ENCODE results near the gene CNPY4. TPM values are rescaled to one million over a fixed set of nuclear protein-coding genes. Genes with fewer than 3 reads are reported as not detected.

The CNPY4 gene
- total and polyA plus RNA-seq, 2 donors from 2014 or later = 11.6 to 22.0 TPM

- FAIRE-seq (no peak), DNase-seq (no peak)
- no peak overlapping the region for H3K9ac ChIP-seq (ENCODE audit: low read length in 3 of 3)
- H3K4me1 ChIP-seq (ENCODE audit: control insufficient read depth in 2 of 3, insufficient read depth in 2 of 3, low read depth in 1 of 3, low read length in 3 of 3) = peaks cover 0 to 6% (median 4%) of the 10 kb centered on the region in 3 donors
- H3K9me3 ChIP-seq (ENCODE audit: control insufficient read depth in 2 of 3, insufficient read depth in 1 of 3, low read length in 3 of 3) = no peaks in the 10 kb centered on the region
- no peak overlapping the region for H3K4me3 ChIP-seq (ENCODE audit: low read length in 3 of 3)
- H3K36me3 ChIP-seq (ENCODE audit: control insufficient read depth in 2 of 3, insufficient read depth in 3 of 3, low read length in 3 of 3) = peaks cover 27 to 76% (median 53%) of the 10 kb centered on the region in 3 donors
- no peaks in the 10 kb centered on the region for H3K27me3 ChIP-seq (ENCODE audit: control insufficient read depth, insufficient read depth, low read length)
- no peak for TF ChIP-seq CTCF (IDR thresholded peaks at IDR 0.05; ENCODE audit: borderline replicate concordance, extremely low read depth, insufficient read depth)
- intact Hi-C loops (cut with DNase I) = no loop called here
- no peak overlapping the region for H3K27ac ChIP-seq (ENCODE audit: low read depth in 2 of 2, low read length in 2 of 2)
Measured at GRCh38 chr7:100093925-100094486, 25.4 kb upstream of the CNPY4 start.

GRCh38 chr7:100095289-100095688 lies 24.1 kb upstream of the CNPY4 start:
- FAIRE-seq = no peak
- intact Hi-C loops (cut with DNase I) = no loop called here

GRCh38 chr7:100095704-100096103 lies 23.7 kb upstream of the CNPY4 start:
- Histone ChIP-seq H3K4me3 (ENCODE audit: low read length in 3 of 3) (no peak overlapping the region), H3K4me1 (ENCODE audit: control insufficient read depth in 2 of 3, insufficient read depth in 2 of 3, low read depth in 1 of 3, low read length in 3 of 3) (peaks cover 0 to 10% (median 6%) of the 10 kb centered on the region in 3 donors), H3K27ac (ENCODE audit: low read depth in 2 of 2, low read length in 2 of 2) (no peak overlapping the region), H3K9me3 (ENCODE audit: control insufficient read depth in 2 of 3, insufficient read depth in 1 of 3, low read length in 3 of 3) (no peaks in the 10 kb centered on the region), H3K36me3 (ENCODE audit: control insufficient read depth in 2 of 3, insufficient read depth in 3 of 3, low read length in 3 of 3) (peaks cover 29 to 80% (median 50%) of the 10 kb centered on the region in 3 donors), H3K27me3 (ENCODE audit: control insufficient read depth, insufficient read depth, low read length) (no peaks in the 10 kb centered on the region), H3K9ac (ENCODE audit: low read length in 3 of 3) (no peak overlapping the region)
- DNase-seq (no peak), FAIRE-seq (no peak)
- intact Hi-C loops (cut with DNase I) = no loop called here
- no peak for TF ChIP-seq CTCF (IDR thresholded peaks at IDR 0.05; ENCODE audit: borderline replicate concordance, extremely low read depth, insufficient read depth)

More at GRCh38 chr7:100095289-100095688, 24.1 kb upstream of the CNPY4 start:
- no peak for DNase-seq
- Histone ChIP-seq H3K9me3 (ENCODE audit: control insufficient read depth in 2 of 3, insufficient read depth in 1 of 3, low read length in 3 of 3) (no peaks in the 10 kb centered on the region), H3K4me3 (ENCODE audit: low read length in 3 of 3) (no peak overlapping the region), H3K36me3 (ENCODE audit: control insufficient read depth in 2 of 3, insufficient read depth in 3 of 3, low read length in 3 of 3) (peaks cover 33 to 85% (median 53%) of the 10 kb centered on the region in 3 donors), H3K4me1 (ENCODE audit: control insufficient read depth in 2 of 3, insufficient read depth in 2 of 3, low read depth in 1 of 3, low read length in 3 of 3) (peaks cover 0 to 10% (median 6%) of the 10 kb centered on the region in 3 donors), H3K27ac (ENCODE audit: low read depth in 2 of 2, low read length in 2 of 2) (no peak overlapping the region), H3K27me3 (ENCODE audit: control insufficient read depth, insufficient read depth, low read length) (no peaks in the 10 kb centered on the region), H3K9ac (ENCODE audit: low read length in 3 of 3) (no peak overlapping the region)
- no peak for TF ChIP-seq CTCF (IDR thresholded peaks at IDR 0.05; ENCODE audit: borderline replicate concordance, extremely low read depth, insufficient read depth)

All from kidney (tissue), 14 donors.